Right renal pelvis (tissue), 4 donors: ENCODE measurements around the gene GLI3. TPM values are rescaled to one million over a fixed set of nuclear protein-coding genes. Genes with fewer than 3 reads are reported as not detected.
A peak's percentile ranks its signal among the peaks of the same experiment; 100 is the strongest.

Source experiments
- DNase-seq, 4 donors: peaks; one replicate each; pipeline ENCODE4 v3.0.0-alpha.2; 2013; ENCODE audit warnings: low read depth in 4 of 4, low spot score in 3 of 4, missing footprints in 1 of 4
- polyA plus RNA-seq, 4 donors: library from polyadenylated mRNA; unstranded; fragments of 120-200 nt; gene quantifications; one replicate each; pipeline ENCODE4 v1.2.1, GENCODE V29; 2013; ENCODE audit not compliant: insufficient read length in 4 of 4

Gene GLI3
- polyA plus RNA-seq, 4 donors: 13.6 to 17.3 (median 15.1) TPM

- peak in 1 of 4 donors; percentile 63 for DNase-seq
Measured at GRCh38 chr7:42237811-42238541, 967 bp upstream of the GLI3 start.

DNA sequence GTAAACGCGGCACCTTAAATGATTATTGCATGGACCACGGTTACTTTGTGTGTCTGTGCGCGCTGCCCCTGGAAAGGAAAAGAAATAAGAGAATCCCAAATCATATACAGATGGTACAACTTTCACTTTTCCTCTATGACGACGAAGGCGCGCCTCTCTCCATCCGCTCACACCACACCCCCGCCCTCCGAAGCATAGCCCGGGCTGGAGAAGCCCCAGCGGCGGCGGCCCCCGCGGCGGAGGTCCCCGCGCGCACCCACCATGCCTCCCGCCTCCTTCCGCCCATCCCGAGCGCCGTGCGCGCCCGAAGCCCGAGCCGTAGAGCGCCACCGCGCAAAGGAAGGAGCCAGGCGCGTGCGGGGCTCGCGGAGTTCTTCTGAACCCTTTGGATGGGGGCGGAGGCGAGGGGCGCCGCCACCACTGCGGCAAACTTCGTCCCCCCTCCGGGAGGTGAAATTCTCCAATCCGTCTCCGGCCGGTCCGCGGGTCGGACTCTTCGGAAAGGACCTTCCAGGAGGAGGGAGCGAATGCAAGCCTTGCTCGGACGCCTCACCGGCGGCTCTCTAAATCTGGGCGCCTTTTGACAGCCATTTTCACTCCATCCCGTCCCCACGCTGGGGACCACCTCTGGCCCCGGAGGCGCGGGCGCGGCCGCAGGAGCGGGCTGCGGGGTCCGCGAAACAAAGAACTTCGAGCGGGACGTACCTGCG lies 588 bp downstream of the GLI3 start:
- DNase-seq: no peak

DNA sequence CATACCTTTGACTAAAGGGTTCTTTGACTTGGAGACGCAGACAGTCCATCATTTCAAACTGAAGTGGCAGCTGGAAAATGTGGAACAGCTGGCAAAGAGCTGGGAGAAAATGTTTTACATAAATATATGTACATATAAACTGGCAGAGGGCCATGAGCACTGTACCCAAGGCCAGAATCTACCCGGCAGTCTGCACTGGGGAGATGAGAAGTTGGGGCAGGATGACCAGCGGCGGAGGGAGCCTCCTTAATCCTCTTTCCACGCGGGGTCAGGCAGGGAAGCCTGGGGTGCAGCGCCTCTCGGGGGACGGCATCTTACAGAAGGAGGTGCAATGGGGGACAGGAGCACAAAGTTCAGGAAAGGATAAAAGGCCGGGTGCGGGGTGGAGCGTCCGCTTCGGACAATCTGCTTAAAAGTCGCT lies 1.3 kb downstream of the GLI3 start:
- DNase-seq: no peak

DNA sequence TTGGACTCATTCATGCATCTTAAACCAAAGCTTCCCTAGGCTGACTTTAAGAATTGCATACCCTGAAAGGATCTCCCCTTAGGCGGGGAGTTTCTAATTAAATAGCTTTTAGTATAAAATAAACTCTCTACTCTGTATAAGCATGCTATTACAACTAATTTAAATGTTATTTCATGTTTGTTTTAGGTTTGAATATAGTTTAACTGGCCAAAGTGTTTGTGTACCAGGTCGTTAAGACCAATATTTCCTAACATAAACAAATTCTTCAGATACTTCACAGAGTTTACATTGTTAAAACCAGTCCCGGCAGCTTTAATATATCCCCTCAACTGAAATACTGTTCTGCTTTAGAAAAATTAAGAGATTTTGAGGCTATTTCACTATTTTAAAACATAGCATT lies 2.3 kb downstream of the GLI3 start:
- DNase-seq: no peak

- no peak for DNase-seq
Measured at GRCh38 chr7:42233695-42234331, 3.2 kb downstream of the GLI3 start.

GRCh38 chr7:42233171-42233570 lies 3.8 kb downstream of the GLI3 start:
- DNase-seq: no peak

- DNase-seq: no peak
Measured at GRCh38 chr7:42232275-42232674, 4.7 kb downstream of the GLI3 start.

DNA sequence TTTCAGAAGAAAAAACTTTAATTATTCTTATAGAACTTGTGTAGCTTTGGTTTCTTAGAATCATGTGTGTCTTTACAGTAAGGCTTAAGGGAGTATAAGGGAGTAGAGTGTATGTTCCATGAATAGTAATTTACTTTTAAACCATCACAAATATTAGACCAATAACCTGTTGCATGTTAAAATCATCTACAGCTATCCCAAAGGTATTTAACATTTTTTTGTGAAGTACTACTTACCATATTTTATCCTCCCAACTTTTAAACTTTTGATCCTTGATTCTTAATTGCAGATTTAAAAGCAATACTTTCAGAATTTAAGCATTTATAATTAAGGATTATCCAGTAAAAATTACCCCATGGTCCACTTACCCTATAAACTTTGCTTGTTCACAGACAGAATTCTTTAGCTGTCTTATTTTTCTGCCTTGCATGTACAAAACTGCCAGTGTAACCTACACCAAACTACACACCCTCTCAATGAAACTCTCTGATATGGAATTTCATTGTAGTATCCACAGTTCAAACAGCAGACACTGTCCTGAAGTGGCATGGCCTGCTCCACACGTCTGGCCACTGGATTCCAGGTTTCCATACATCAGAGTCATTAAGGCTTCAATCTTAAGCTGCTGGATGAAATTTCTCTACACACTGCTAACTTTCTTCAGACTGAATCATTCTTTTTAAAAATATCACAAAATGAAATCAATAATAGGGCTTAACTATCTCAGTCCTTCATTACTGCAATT lies 5.8 kb downstream of the GLI3 start:
- no peak for DNase-seq

GRCh38 chr7:42227936-42228591 lies 8.9 kb downstream of the GLI3 start:
- no peak for DNase-seq

- no peak for DNase-seq
Measured at GRCh38 chr7:42227541-42227935, 9.5 kb downstream of the GLI3 start.

- no peak for DNase-seq
Measured at GRCh38 chr7:42227021-42227420, 10.0 kb downstream of the GLI3 start.

DNA sequence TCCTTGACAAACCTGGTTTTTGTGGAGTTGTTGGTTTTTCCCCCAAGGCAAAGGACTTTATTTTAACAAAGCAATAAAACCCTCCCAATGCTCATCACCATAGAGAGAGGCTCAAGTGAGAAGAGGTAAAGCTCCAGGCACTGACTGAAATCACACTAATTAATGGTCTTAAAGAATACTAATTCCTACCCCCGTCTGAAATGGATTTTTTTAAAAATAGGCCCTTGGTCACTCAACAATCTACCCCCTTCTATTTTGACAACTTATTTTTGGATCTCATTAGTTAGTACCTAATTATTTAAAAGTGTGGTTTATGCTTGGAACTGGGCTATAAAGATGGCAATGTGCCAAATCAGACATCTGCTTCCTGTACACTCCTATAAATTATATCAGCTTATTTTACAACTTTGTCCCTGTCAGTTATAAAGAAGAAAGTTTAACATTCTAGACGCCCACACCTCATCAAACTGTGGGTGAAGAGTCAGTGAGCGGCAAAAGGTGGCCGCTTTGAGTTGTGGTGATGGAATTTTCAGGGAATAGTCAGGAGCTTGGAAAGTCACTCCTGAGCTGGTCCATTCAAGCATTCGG lies 10.6 kb downstream of the GLI3 start:
- no peak for DNase-seq

DNA sequence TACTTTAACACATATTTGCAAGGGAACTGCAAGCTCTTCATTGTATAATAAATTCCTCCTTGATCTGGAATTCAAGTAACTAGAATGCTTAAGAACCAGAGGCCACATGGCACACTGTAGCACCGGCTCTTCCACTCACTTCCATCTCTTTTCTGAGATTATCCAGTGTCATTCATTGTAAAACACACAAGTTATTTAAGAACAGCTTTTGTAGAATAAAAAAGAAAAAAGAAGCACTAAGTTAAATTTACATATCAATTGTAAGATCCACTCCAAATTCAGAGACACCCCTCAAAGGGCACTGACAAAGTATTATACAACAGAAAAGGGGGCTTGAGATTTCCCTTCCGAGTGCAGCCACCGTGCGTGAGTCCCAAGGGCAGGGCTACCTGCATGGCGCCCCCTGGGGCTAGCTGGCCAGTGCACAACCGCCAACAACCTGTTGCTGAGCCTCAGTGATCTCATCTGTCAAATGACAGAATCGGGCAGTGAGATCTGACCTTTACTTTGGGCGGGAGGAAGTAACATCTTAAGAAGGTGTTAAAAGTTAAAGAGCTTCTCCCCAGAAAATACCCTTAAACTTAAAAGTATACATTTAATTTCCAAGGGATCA lies 12.5 kb downstream of the GLI3 start:
- no peak for DNase-seq

GRCh38 chr7:42222891-42223290 lies 14.1 kb downstream of the GLI3 start:
- no peak for DNase-seq

DNA sequence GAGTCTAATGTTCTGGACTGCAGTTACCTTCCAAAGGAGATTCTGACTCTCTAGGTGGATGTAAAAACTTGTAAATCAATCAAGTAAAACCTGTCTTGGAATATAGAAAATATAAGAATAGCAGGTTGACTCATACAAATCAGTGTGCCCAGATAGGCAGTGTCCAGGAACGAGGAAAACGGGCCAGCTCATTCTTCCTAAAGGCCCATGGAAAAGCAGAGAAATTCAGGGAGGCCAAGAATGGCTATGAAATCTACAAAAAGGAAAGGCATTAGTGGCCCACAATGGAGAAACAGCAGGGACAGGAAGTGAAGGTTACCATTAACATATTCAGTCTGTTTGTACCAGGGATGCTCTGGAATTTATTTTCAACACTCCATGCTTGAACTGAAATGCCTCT lies 14.9 kb downstream of the GLI3 start:
- DNase-seq: no peak

GRCh38 chr7:42221304-42221703 lies 15.7 kb downstream of the GLI3 start:
- DNase-seq: no peak

- no peak for DNase-seq
Measured at GRCh38 chr7:42219447-42219846, 17.6 kb downstream of the GLI3 start.

DNA sequence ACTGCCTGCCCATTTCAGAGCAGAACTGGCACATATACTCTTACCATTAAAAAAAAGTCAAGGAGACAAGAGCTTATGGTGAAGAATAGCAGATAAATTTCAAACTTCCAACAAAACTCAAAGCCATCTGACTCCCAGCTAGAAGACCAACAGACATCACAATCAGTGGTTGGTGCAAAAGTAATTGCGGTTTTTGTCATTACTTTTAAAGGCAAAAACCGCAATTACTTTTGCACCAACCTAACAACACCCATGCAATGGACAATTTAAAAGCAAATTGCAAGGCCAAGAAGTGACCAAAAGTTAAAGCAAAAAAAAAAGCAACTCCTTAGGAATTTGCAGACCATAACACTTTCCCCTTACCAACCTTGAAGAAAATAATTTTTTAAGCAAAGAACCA lies 18.8 kb downstream of the GLI3 start:
- no peak for DNase-seq

- no peak for DNase-seq
Measured at GRCh38 chr7:42217548-42217947, 19.5 kb downstream of the GLI3 start.

DNA sequence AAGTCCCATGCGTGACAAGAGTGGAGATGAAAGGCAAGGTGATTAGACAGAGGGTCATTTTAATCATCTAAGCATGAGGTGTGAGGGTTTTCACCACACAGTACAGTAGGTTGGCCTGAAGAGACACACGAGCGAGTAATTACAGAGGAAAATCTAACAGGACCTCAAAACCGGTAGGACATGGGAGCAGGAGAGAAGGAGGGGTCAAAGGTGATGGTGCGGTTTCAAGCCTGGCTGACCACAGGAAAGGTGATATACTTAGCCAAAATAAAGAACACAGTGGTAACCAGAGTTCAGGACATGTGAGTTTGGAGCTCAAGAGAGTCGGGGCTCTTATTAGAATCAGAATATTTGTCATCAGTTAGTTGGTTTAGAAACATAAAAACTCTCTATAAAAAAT lies 20.0 kb downstream of the GLI3 start:
- no peak for DNase-seq
